ENCODE results near the gene IL23A.
"Not testable (repeated sequence)": the region's sequence is repeated elsewhere in the genome, so short reads cannot be mapped to it uniquely, and the experiment has no call there.

Gene IL23A

DNA sequence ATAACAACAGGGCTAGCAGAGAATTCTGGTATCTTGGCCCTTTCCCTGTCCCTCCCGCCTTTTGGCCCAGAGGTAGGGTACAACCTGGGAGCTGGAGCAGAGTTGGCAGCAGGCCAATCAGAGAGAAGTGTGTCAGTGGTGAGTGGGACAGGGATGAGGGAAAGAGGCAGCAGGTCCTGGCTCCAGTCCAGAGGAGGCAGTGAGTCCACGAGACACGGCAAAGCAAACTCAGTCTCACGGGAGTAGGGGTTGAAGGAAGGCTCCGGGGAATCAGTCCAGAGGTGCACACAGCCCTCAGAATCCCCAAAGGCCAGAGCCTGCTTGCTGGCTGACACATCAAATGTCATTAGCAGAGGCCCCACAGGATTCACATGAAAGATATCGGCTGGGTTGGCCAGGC is 12.2 kb upstream of the IL23A start:
- peak; percentile 3 for DNase-seq

GRCh38 chr12:56330936-56331490 is 7.7 kb upstream of the IL23A start:
- no peak for DNase-seq

GRCh38 chr12:56332512-56333196 is 6.0 kb upstream of the IL23A start:
- DNase-seq = no peak

DNA sequence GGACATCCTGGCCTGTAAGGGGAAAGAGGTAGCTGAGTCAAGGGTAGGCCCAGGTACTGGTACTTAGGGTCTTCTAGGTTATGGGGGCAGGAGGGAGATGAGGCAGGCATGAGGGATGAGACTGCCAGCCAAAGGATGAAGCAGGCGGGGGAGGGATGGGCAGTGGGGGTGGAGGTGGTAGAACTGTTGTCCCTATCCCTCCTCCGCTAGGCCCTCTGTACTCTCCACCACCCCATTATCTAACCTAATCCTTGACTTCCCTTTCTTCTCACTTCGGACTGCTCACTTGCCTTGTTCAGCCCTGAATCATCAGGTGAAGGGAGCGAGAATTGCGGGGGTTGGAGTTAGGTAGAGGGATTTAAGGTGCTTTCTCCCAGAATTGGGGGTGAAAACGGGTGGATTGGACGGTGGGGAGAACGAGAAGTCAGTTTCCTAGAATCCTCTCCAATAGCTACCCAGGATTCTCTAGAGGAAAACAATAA is 5.4 kb upstream of the IL23A start:
- DNase-seq = no peak

DNA sequence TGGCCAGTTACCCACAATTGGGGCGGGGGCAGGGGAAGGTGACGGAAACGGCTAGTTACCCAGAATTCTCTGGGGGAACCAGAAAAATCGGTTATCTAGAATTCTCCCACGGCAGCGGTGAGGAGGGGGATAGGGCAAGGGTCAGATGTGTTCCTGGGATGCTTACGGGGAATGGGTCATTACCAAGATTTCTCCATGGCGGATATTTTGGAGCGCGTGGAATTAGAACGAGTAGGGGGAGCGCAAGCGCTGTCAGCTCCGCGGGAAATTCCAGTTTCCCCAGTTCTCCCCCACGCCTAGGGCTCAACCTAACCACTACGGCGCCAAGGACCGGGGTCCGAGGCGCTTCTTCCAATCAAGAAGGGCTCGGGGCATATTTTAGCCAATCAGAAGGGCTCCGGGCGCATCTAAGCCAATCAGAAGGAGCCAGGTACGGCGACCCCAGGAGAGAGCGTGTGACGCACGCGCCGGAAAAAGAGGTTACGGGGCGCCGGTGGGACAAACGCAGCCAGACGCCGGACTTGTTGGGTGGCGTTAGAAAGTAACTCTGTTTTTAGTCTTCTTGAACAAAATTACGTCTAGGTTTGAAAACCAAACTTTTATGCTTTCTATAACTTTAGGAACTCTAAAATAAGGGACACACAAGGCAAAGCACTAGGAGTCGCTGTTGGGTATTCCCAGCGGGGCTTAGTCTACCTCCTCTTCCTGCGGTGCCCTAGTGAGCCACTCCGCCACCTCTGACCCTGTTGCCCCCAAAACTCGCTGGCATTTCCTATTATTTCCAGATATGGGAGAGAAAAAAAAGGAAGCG is 4.8 kb upstream of the IL23A start, which contains the start of gene PAN2:
Gene PAN2 (minus strand): TSS at position 322 of the 811 bp plus-strand sequence. CDS start 906 bp downstream, outside the sequence.
- peak; percentile 96 for DNase-seq

DNA sequence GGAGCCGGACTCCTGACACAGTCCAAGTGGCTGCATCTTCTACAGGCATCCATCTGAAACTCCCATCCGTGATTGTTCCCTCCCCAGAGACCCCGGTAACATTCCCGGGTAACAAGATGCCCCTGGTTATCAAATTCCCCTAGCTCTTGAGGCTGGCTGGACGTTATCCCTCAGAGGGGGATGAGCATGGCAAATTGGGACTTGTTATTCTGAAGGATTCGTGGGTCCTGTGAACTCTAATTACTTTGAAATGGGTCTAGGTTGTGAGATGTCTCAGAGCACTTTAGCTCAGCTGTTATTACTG is 4.2 kb upstream of the IL23A start:
- no peak for DNase-seq

DNA sequence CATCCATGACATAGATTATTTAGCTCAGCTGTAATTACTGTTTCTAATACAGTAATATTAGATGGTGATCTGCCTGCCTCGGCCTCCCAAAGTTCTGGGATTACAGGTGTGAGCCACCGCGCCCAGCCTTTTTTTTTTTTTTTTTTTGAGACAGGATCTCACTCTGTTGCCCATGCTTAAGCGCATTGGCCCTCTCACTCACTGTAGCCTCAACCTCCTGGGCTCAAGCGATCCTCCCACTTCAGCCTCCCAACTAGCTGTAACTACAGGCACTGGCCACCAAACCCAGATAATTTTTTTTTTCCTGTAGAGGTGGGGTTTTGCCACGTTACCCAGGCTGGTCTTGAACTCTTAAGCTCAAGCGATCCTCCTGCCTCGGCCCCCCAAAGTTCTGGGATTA is 3.2 kb upstream of the IL23A start:
- DNase-seq = not testable (repeated sequence)

- DNase-seq = no peak
Observed at GRCh38 chr12:56336361-56337167, 2.1 kb upstream of the IL23A start.

- no peak for DNase-seq
Observed at GRCh38 chr12:56337753-56338251, 882 bp upstream of the IL23A start.

- DNase-seq = no peak
Observed at GRCh38 chr12:56339158-56339422, 406 bp downstream of the IL23A start.

DNA sequence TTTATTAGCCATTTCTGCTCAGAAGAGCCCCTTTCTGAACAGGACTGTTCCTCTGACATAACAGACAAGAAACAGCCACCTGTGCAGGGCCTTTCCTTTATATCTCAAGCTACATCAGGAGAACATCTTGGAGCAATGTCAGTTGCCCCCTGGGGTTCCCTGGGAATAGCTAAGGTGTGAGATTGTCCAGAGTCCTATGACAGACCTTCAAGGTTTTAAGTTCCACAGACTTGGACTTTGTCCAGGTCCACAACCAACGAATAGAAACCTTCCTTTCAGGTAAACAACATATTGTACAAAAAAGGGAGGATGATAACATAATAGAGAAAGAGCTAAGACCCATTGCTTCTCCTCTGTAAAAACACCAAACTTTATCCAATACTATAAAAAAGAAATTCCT is 2.9 kb downstream of the IL23A start:
- no peak for DNase-seq

DNA sequence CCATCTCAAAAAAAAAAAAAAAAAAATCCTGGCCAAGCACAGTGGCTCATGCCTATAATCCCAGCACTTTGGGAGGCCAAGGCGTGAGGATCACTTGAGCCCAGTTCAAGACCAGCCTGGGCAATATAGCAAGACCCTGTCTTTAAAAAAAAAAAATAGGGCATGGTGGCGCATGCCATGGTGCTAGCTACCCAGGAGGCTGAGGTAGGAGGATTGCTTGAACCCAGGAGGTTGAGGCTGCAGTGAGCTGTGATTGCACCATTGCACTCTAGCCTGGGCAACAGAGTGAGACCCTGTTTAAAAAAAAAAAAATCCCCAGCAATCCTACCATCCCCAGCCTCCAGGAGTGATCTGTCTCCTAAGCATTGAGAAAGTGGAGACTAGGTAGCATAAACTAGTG is 3.6 kb downstream of the IL23A start:
- DNase-seq = not testable (repeated sequence)

DNA sequence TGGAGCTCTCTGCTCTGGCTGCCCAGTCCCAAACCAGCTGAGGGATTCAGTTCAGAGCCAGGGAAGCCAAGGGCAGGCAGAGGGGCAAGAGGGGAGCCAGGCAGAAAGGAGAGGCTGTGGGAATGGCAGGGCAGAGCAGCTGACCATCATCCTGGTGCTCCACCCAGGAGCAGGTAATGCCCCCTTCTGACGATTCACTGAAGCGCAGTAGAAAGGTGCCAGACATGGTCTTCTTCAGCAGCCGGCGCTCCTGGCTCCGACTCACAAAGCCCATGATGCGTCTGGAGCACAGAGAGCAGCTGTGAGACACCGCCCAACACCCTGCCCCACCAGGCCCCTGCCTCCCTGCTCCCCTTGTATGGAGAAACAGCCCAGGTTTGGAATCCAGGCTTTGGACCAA is 8.0 kb downstream of the IL23A start:
- DNase-seq = no peak

DNA sequence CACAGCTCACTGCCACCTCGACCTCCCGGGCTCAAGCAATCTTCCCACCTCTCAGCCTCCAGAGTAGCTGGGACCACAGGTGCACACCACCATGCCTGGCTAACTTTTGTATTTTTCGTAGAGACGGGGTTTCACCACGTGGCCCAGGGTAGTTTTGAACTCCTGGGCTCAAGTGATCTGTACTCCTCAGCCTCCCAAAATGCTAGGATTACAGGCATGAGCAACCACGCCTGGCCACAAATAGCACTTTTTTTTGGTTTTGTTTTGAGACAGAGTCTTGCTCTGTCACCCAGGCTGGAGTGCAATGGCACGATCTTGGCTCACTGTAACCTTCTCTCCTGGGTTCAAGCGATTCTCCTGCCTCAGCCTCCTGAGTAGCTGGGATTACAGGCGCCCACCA is 8.6 kb downstream of the IL23A start:
- not testable (repeated sequence) for DNase-seq

GRCh38 chr12:56348776-56349175 is 10.1 kb downstream of the IL23A start:
- no peak for DNase-seq

DNA sequence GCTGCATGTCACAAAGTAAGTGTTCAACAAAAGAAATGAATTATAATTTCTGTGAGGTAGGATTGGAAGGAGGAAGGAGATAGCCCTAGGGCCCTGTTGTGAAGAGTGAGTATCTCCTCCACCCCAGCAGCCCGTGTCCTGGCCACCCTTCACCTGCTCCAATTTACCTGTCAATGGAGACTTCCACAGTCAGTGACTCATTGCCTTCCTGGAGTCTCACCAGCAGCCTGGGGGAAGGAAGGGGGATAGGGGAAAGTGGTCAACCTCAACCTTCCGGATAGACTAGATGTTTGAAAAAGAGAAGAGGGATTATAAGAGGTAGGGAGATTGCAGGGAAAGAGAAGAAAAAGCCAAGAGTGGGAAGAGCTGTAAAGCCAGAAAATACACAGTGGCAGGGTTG is 12.0 kb downstream of the IL23A start:
- DNase-seq = no peak

- no peak for DNase-seq
Observed at GRCh38 chr12:56351325-56351724, 12.6 kb downstream of the IL23A start.

GRCh38 chr12:56358836-56359532 is 20.3 kb downstream of the IL23A start:
- DNase-seq = no peak

GRCh38 chr12:56359851-56360767 is 21.4 kb downstream of the IL23A start, which contains the start of gene STAT2:
Gene STAT2 (minus strand): TSS chr12:56360107. CDS start chr12:56356571, 3,536 bp downstream.
- DNase-seq = peak; percentile 98

GRCh38 chr12:56361487-56362129 is 22.9 kb downstream of the IL23A start:
- no peak for DNase-seq

All from NCI-H2171 (cell line).